ENCODE measurements around the gene KRTAP4-16. TPM values are rescaled to one million over a fixed set of nuclear protein-coding genes. Genes with fewer than 3 reads are reported as not detected.
"Not testable (repeated sequence)": the region's sequence is repeated elsewhere in the genome, so short reads cannot be mapped to it uniquely, and the experiment has no call there.

Gene KRTAP4-16
- total RNA-seq, 1 donor from 2014 or later, result not detected

DNA sequence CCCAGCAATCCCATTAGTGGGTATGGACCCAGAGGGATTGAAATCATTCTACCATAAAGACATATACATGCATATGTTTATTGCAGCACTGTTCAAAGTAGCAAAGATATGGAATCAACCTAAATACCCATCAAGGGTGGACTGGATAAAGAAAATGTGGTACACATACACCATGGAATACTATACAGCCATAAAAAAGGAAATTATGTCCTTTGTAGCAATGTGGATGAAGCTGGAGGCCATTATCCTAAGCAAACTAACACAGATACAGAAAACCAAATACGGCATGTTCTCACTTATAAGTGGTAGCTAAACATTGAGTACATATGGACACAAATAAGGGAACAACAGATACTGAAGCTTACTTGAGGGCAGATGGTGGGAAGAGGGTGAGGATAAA is 44.5 kb downstream of the KRTAP4-16 start:
- ATAC-seq (no peak), DNase-seq (ENCODE audit: missing footprints) (no peak)

DNA sequence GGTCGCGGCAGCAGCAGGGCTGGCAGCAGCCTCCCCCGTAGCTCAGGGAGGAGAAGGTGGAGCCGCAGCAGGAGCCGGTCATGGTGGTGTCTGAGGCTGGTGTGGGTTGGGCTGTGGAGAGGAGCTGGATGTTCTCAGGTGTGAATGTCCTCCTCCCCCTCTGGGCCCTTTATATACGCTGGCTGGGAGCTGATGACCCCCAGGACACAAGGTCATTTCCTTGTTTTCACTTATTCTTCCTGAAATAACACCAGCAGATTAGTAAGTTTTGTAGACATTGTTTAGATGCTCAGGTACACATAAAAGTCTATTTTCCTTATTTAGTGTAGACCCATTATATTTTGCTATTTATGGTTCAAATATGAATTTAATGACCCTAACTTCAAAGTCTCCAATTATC is 46.9 kb downstream of the KRTAP4-16 start, which contains the start of gene KRTAP2-2:
TSS of gene KRTAP2-2 (minus strand) at position 101 of the 400 bp plus-strand sequence. CDS start at position 82, 19 bp downstream.
- intact Hi-C loops (cut with DNase I); DNase-seq (ENCODE audit: missing footprints); ATAC-seq: not testable (repeated sequence)

More for the DNA sequence above, 44.5 kb downstream of the KRTAP4-16 start:
- intact Hi-C loops (cut with DNase I), result no loop called here

DNA sequence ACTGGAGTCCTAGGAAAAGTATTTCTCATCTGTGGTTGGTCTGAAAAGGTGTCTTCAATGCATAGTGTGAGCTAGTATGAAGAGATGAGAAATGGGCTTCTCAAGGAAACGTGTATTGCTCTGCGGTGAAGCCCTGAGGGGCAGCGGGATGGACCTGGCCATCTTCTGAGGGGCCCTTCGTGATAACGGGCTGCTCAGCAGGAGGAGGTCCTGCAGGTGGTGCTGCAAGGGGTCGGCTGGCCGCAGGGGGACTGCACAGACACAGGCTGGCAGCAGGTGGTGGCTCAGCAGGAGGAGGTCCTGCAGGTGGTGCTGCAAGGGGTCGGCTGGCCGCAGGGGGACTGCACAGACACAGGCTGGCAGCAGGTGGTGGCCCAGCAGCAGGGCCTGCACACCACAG is 47.5 kb downstream of the KRTAP4-16 start:
- DNase-seq (ENCODE audit: missing footprints); intact Hi-C loops (cut with DNase I); ATAC-seq: not testable (repeated sequence)

DNA sequence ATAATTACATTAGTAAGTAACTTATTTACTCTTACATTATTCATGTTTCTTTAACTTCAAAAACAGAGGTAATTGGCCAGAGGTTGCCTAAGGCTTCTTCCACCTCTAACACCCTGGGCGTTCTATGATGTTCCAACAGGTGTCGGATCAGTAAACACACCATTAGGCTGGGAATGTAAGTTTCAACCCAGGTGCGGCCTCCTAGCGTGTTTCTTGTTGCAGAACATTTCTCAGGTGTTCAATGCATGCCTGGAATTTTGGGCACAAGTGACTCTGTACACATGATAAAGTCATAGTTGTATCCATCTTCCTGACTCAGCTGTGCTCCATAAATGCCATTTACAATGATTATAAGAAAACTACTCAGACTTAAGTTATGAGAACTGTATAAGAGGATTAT is 48.0 kb downstream of the KRTAP4-16 start:
- intact Hi-C loops (cut with DNase I), result no loop called here
- ATAC-seq (no peak), DNase-seq (ENCODE audit: missing footprints) (no peak)

DNA sequence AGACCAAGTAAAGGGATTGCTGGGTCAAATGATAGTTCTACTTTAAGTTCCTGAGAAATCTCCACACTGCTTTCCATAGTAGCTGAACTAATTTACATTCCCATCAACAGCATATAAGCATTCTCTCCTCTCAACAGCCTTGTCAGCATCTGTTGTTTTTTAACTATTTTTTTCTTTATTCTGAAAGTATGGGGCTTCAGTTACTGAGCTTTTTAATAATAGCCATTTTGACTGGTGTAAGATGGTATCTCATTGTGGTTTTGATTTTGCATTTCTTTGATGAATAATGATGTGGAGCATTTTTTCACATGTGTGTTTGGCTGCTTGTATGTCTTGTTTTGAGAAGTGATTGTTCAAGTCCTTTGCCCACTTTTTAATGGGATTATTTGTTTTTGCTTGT is 49.4 kb downstream of the KRTAP4-16 start:
- no peak for DNase-seq (ENCODE audit: missing footprints)
- ATAC-seq, result no peak
- intact Hi-C loops (cut with DNase I), result no loop called here

Other genes with a start within 250 kb of the KRTAP4-16 start
- not detected for gene KRT12, start 235.0 kb downstream of the KRTAP4-16 start, total RNA-seq
- gene KRT20, start 217.0 kb downstream of the KRTAP4-16 start, total RNA-seq, result not detected
- gene KRT23, start 164.6 kb downstream of the KRTAP4-16 start, total RNA-seq, result 0.16 TPM
- gene KRT39, start 135.3 kb downstream of the KRTAP4-16 start, total RNA-seq, result not detected
- not detected for gene KRT40, start 117.9 kb downstream of the KRTAP4-16 start, total RNA-seq
- gene KRTAP3-3, start 108.0 kb downstream of the KRTAP4-16 start, total RNA-seq, result not detected
- gene KRTAP3-2, start 102.3 kb downstream of the KRTAP4-16 start, total RNA-seq, result not detected
- gene KRTAP3-1, start 93.1 kb downstream of the KRTAP4-16 start, total RNA-seq, result not detected
- not detected for gene KRTAP1-5, start 75.0 kb downstream of the KRTAP4-16 start, total RNA-seq
- gene KRTAP1-4, start 72.0 kb downstream of the KRTAP4-16 start, total RNA-seq, result not detected
- gene KRTAP1-3, start 67.3 kb downstream of the KRTAP4-16 start, total RNA-seq, result not detected
- not detected for gene KRTAP1-1, start 60.8 kb downstream of the KRTAP4-16 start, total RNA-seq
- not detected for gene KRTAP2-1, start 54.9 kb downstream of the KRTAP4-16 start, total RNA-seq
- gene KRTAP2-2, start 47.0 kb downstream of the KRTAP4-16 start, total RNA-seq, result not detected
- gene KRTAP2-3, start 42.1 kb downstream of the KRTAP4-16 start, total RNA-seq, result not detected
- not detected for gene KRTAP2-4, start 36.3 kb downstream of the KRTAP4-16 start, total RNA-seq
- not detected for gene KRTAP4-7, start 18.1 kb downstream of the KRTAP4-16 start, total RNA-seq
- not detected for gene KRTAP4-8, start 4.1 kb downstream of the KRTAP4-16 start, total RNA-seq
- gene KRTAP4-9, start 3.2 kb upstream of the KRTAP4-16 start, total RNA-seq, result not detected
- not detected for gene KRTAP4-11, start 16.2 kb upstream of the KRTAP4-16 start, total RNA-seq
- gene KRTAP4-12, start 22.0 kb upstream of the KRTAP4-16 start, total RNA-seq, result not detected
- gene KRTAP4-6, start 38.3 kb upstream of the KRTAP4-16 start, total RNA-seq, result not detected
- not detected for gene KRTAP4-5, start 47.6 kb upstream of the KRTAP4-16 start, total RNA-seq
- not detected for gene KRTAP4-4, start 58.5 kb upstream of the KRTAP4-16 start, total RNA-seq
- gene KRTAP4-3, start 66.0 kb upstream of the KRTAP4-16 start, total RNA-seq, result not detected
- not detected for gene KRTAP4-2, start 76.0 kb upstream of the KRTAP4-16 start, total RNA-seq
- not detected for gene KRTAP4-1, start 82.7 kb upstream of the KRTAP4-16 start, total RNA-seq
- gene KRTAP9-1, start 87.7 kb upstream of the KRTAP4-16 start, total RNA-seq, result not detected
- not detected for gene KRTAP9-2, start 124.4 kb upstream of the KRTAP4-16 start, total RNA-seq
- gene KRTAP9-3, start 130.2 kb upstream of the KRTAP4-16 start, total RNA-seq, result not detected
- not detected for gene KRTAP9-8, start 135.8 kb upstream of the KRTAP4-16 start, total RNA-seq
- not detected for gene KRTAP9-4, start 147.5 kb upstream of the KRTAP4-16 start, total RNA-seq
- gene KRTAP9-9, start 153.2 kb upstream of the KRTAP4-16 start, total RNA-seq, result not detected
- not detected for gene KRTAP9-6, start 163.2 kb upstream of the KRTAP4-16 start, total RNA-seq
- not detected for gene KRTAP9-7, start 173.5 kb upstream of the KRTAP4-16 start, total RNA-seq
- not detected for gene KRTAP29-1, start 200.6 kb upstream of the KRTAP4-16 start, total RNA-seq
- gene KRTAP16-1, start 207.1 kb upstream of the KRTAP4-16 start, total RNA-seq, result not detected
- gene KRTAP17-1, start 213.5 kb upstream of the KRTAP4-16 start, total RNA-seq, result not detected
- not detected for gene KRT33A, start 248.6 kb upstream of the KRTAP4-16 start, total RNA-seq